ENCODE data around the gene LRRC3B. TPM values are rescaled to one million over a fixed set of nuclear protein-coding genes. Genes with fewer than 3 reads are reported as not detected.
"Not testable (repeated sequence)": the region's sequence is repeated elsewhere in the genome, so short reads cannot be mapped to it uniquely, and the experiment has no call there.

LRRC3B gene
- total and polyA plus RNA-seq, 7 experiments from 2014 or later: not detected

- Histone ChIP-seq H3K9me3 (ENCODE audit: control insufficient read depth in 2 of 3, low read length in 3 of 3) (no peaks in the 10 kb centered on the region), H3K27ac (ENCODE audit: low read depth, low read length) (no peak overlapping the region), H3K4me3 (ENCODE audit: low read length) (no peak overlapping the region), H3K36me3 (ENCODE audit: control insufficient read depth in 2 of 3, insufficient read depth in 3 of 3, low read length in 3 of 3) (no peaks in the 10 kb centered on the region), H3K4me1 (ENCODE audit: control insufficient read depth in 2 of 2, insufficient read depth in 2 of 2, low read length in 2 of 2) (no peaks in the 10 kb centered on the region), H3K27me3 (ENCODE audit: control insufficient read depth in 2 of 2, insufficient read depth in 2 of 2, low read length in 2 of 2) (no peaks in the 10 kb centered on the region)
- CTCF ChIA-PET: no interaction called here
- H3K36me3 Mint-ChIP-seq: no peaks in the 10 kb centered on the region
- H3K4me3 Mint-ChIP-seq: no peak overlapping the region
- ATAC-seq (no peak), DNase-seq (no peak)
- intact Hi-C loops (cut with micrococcal nuclease): no loop called here
- H3K9me3 Mint-ChIP-seq: peaks cover 0 to 18% (median 4%) of the 10 kb centered on the region in 11 donors
- POLR2A ChIA-PET: no interaction called here
- H3K4me1 Mint-ChIP-seq: no peaks in the 10 kb centered on the region
- peaks cover 0 to 6% (median 4%) of the 10 kb centered on the region in 5 donors for H3K27me3 Mint-ChIP-seq
- no peak overlapping the region for H3K27ac Mint-ChIP-seq
Observed at GRCh38 chr3:26590919-26591484, 31.6 kb upstream of the LRRC3B start.

- intact Hi-C loops (cut with micrococcal nuclease): no loop called here
- Histone ChIP-seq H3K36me3 (ENCODE audit: control insufficient read depth in 2 of 3, insufficient read depth in 3 of 3, low read length in 3 of 3) (no peaks in the 10 kb centered on the region), H3K4me1 (ENCODE audit: control insufficient read depth in 2 of 2, insufficient read depth in 2 of 2, low read length in 2 of 2) (no peaks in the 10 kb centered on the region), H3K27me3 (ENCODE audit: control insufficient read depth in 2 of 2, insufficient read depth in 2 of 2, low read length in 2 of 2) (no peaks in the 10 kb centered on the region), H3K9me3 (ENCODE audit: control insufficient read depth in 2 of 3, low read length in 3 of 3) (no peaks in the 10 kb centered on the region), H3K4me3 (ENCODE audit: low read length) (no peak overlapping the region), H3K27ac (ENCODE audit: low read depth, low read length) (no peak overlapping the region)
- Mint-ChIP-seq H3K4me3 (no peak overlapping the region), H3K27me3 (peaks cover 0 to 6% (median 4%) of the 10 kb centered on the region in 5 donors), H3K27ac (no peak overlapping the region), H3K9me3 (peaks cover 0 to 18% (median 4%) of the 10 kb centered on the region in 11 donors), H3K4me1 (no peaks in the 10 kb centered on the region), H3K36me3 (no peaks in the 10 kb centered on the region)
- DNase-seq (no peak), ATAC-seq (no peak)
- ChIA-PET CTCF (no interaction called here), POLR2A (no interaction called here)
Observed at GRCh38 chr3:26591926-26592325, 30.6 kb upstream of the LRRC3B start.

- Mint-ChIP-seq H3K4me3 (no peak overlapping the region), H3K9me3 (peaks cover 0 to 18% (median 4%) of the 10 kb centered on the region in 11 donors), H3K27me3 (peaks cover 0 to 6% (median 4%) of the 10 kb centered on the region in 5 donors), H3K27ac (no peak overlapping the region), H3K4me1 (no peaks in the 10 kb centered on the region), H3K36me3 (no peaks in the 10 kb centered on the region)
- Histone ChIP-seq H3K4me3 (ENCODE audit: low read length) (no peak overlapping the region), H3K27ac (ENCODE audit: low read depth, low read length) (no peak overlapping the region), H3K27me3 (ENCODE audit: control insufficient read depth in 2 of 2, insufficient read depth in 2 of 2, low read length in 2 of 2) (no peaks in the 10 kb centered on the region), H3K36me3 (ENCODE audit: control insufficient read depth in 2 of 3, insufficient read depth in 3 of 3, low read length in 3 of 3) (no peaks in the 10 kb centered on the region), H3K4me1 (ENCODE audit: control insufficient read depth in 2 of 2, insufficient read depth in 2 of 2, low read length in 2 of 2) (no peaks in the 10 kb centered on the region), H3K9me3 (ENCODE audit: control insufficient read depth in 2 of 3, low read length in 3 of 3) (no peaks in the 10 kb centered on the region)
- ChIA-PET CTCF (no interaction called here), POLR2A (no interaction called here)
- ATAC-seq: no peak
- DNase-seq: no peak
- intact Hi-C loops (cut with micrococcal nuclease): no loop called here
Observed at GRCh38 chr3:26592451-26592850, 30.1 kb upstream of the LRRC3B start.

- H3K4me1 ChIP-seq (ENCODE audit: control insufficient read depth in 2 of 2, insufficient read depth in 2 of 2, low read length in 2 of 2): no peaks in the 10 kb centered on the region
- H3K27me3 ChIP-seq (ENCODE audit: control insufficient read depth in 2 of 2, insufficient read depth in 2 of 2, low read length in 2 of 2): no peaks in the 10 kb centered on the region
- intact Hi-C loops (cut with micrococcal nuclease): no loop called here
- no peak for DNase-seq
- H3K27ac ChIP-seq (ENCODE audit: low read depth, low read length): no peak overlapping the region
- Mint-ChIP-seq H3K36me3 (no peaks in the 10 kb centered on the region), H3K27ac (no peak overlapping the region), H3K4me3 (no peak overlapping the region), H3K4me1 (no peaks in the 10 kb centered on the region), H3K9me3 (peaks cover 0 to 18% (median 8%) of the 10 kb centered on the region in 11 donors), H3K27me3 (peaks cover 0 to 6% (median 4%) of the 10 kb centered on the region in 5 donors)
- no peaks in the 10 kb centered on the region for H3K36me3 ChIP-seq (ENCODE audit: control insufficient read depth in 2 of 3, insufficient read depth in 3 of 3, low read length in 3 of 3)
- H3K9me3 ChIP-seq (ENCODE audit: control insufficient read depth in 2 of 3, low read length in 3 of 3): no peaks in the 10 kb centered on the region
- no peak for ATAC-seq
- ChIA-PET CTCF (no interaction called here), POLR2A (no interaction called here)
- H3K4me3 ChIP-seq (ENCODE audit: low read length): no peak overlapping the region
Observed at GRCh38 chr3:26596335-26596734, 26.2 kb upstream of the LRRC3B start.

GRCh38 chr3:26603311-26603710 lies 19.3 kb upstream of the LRRC3B start:
- H3K4me3 Mint-ChIP-seq; H3K27ac ChIP-seq (ENCODE audit: low read depth, low read length); CTCF ChIA-PET; intact Hi-C loops (cut with micrococcal nuclease); H3K27me3 ChIP-seq (ENCODE audit: control insufficient read depth in 2 of 2, insufficient read depth in 2 of 2, low read length in 2 of 2); POLR2A ChIA-PET; DNase-seq; H3K4me3 ChIP-seq (ENCODE audit: low read length); H3K4me1 Mint-ChIP-seq; H3K4me1 ChIP-seq (ENCODE audit: control insufficient read depth in 2 of 2, insufficient read depth in 2 of 2, low read length in 2 of 2); ATAC-seq; H3K27me3 Mint-ChIP-seq; H3K36me3 ChIP-seq (ENCODE audit: control insufficient read depth in 2 of 3, insufficient read depth in 3 of 3, low read length in 3 of 3); H3K27ac Mint-ChIP-seq: not testable (repeated sequence)
- peaks cover 0 to 11% (median 0%) of the 10 kb centered on the region in 5 donors for H3K36me3 Mint-ChIP-seq
- H3K9me3 ChIP-seq (ENCODE audit: control insufficient read depth in 2 of 3, low read length in 3 of 3): peaks cover 0 to 12% (median 0%) of the 10 kb centered on the region in 3 experiments
- H3K9me3 Mint-ChIP-seq: peaks cover 16 to 51% (median 27%) of the 10 kb centered on the region in 11 donors

GRCh38 chr3:26603771-26604170 lies 18.8 kb upstream of the LRRC3B start:
- intact Hi-C loops (cut with micrococcal nuclease); POLR2A ChIA-PET; H3K4me1 ChIP-seq (ENCODE audit: control insufficient read depth in 2 of 2, insufficient read depth in 2 of 2, low read length in 2 of 2); ATAC-seq; H3K27ac Mint-ChIP-seq; H3K4me3 Mint-ChIP-seq; H3K4me1 Mint-ChIP-seq; H3K4me3 ChIP-seq (ENCODE audit: low read length); CTCF ChIA-PET; DNase-seq; H3K36me3 ChIP-seq (ENCODE audit: control insufficient read depth in 2 of 3, insufficient read depth in 3 of 3, low read length in 3 of 3); H3K27me3 ChIP-seq (ENCODE audit: control insufficient read depth in 2 of 2, insufficient read depth in 2 of 2, low read length in 2 of 2); H3K27me3 Mint-ChIP-seq; H3K27ac ChIP-seq (ENCODE audit: low read depth, low read length): not testable (repeated sequence)
- Mint-ChIP-seq H3K36me3 (peaks cover 0 to 11% (median 0%) of the 10 kb centered on the region in 5 donors), H3K9me3 (peaks cover 16 to 51% (median 27%) of the 10 kb centered on the region in 11 donors)
- peaks cover 0 to 12% (median 0%) of the 10 kb centered on the region in 3 experiments for H3K9me3 ChIP-seq (ENCODE audit: control insufficient read depth in 2 of 3, low read length in 3 of 3)

GRCh38 chr3:26614006-26614685 lies 8.4 kb upstream of the LRRC3B start:
- H3K27ac ChIP-seq (ENCODE audit: low read depth, low read length): no peak overlapping the region
- Mint-ChIP-seq H3K9me3 (peaks cover 0 to 15% (median 3%) of the 10 kb centered on the region in 11 donors), H3K4me3 (no peak overlapping the region), H3K27me3 (peaks cover 0 to 5% (median 0%) of the 10 kb centered on the region in 5 donors), H3K27ac (no peak overlapping the region), H3K36me3 (no peaks in the 10 kb centered on the region), H3K4me1 (no peaks in the 10 kb centered on the region)
- DNase-seq (no peak), ATAC-seq (no peak)
- no peaks in the 10 kb centered on the region for H3K27me3 ChIP-seq (ENCODE audit: control insufficient read depth in 2 of 2, insufficient read depth in 2 of 2, low read length in 2 of 2)
- H3K4me1 ChIP-seq (ENCODE audit: control insufficient read depth in 2 of 2, insufficient read depth in 2 of 2, low read length in 2 of 2): no peaks in the 10 kb centered on the region
- intact Hi-C loops (cut with micrococcal nuclease): no loop called here
- no peaks in the 10 kb centered on the region for H3K9me3 ChIP-seq (ENCODE audit: control insufficient read depth in 2 of 3, low read length in 3 of 3)
- no peak overlapping the region for H3K4me3 ChIP-seq (ENCODE audit: low read length)
- H3K36me3 ChIP-seq (ENCODE audit: control insufficient read depth in 2 of 3, insufficient read depth in 3 of 3, low read length in 3 of 3): no peaks in the 10 kb centered on the region
- ChIA-PET CTCF (no interaction called here), POLR2A (no interaction called here)

Measured in naive thymus-derived CD4-positive, alpha-beta T cell (primary cell).